HG03064 (cell line): Measurements from ENCODE around the gene GALNT14.

Source experiments
- ATAC-seq: cut with Tn5 transposase; IDR thresholded peaks from one replicate; pipeline ENCODE4 v1.9.1; 2021; ENCODE audit warnings: low read depth; ENCODE audit not compliant: unreplicated experiment

GALNT14 gene

GRCh38 chr2:31058096-31059035 lies 79.9 kb downstream of the GALNT14 start:
- ATAC-seq: no peak

DNA sequence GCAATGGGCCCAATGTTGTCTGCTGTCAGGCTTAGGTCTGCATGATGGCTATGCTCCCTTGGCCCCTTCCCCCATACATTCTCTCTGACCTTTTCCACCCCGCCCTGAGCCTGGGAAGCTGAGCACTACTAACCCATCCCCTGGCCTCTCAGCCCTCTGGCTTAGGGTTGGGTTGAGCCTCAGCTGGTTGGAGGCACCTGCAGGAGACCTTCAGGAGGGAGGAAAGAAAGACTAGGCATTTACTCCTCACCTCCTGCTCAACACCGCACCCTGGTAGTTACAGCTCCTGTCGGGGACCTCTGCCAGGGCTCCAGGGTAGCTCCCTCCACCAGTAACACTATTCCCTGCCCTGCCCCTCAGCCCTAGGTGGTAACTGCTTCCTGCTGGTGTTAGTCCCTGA lies 80.5 kb downstream of the GALNT14 start:
- ATAC-seq: no peak

- ATAC-seq: no peak
These were observed 82.3 kb downstream of the GALNT14 start for GRCh38 chr2:31055938-31056337.

- no peak for ATAC-seq
These were observed 83.3 kb downstream of the GALNT14 start for GRCh38 chr2:31054842-31055388.

DNA sequence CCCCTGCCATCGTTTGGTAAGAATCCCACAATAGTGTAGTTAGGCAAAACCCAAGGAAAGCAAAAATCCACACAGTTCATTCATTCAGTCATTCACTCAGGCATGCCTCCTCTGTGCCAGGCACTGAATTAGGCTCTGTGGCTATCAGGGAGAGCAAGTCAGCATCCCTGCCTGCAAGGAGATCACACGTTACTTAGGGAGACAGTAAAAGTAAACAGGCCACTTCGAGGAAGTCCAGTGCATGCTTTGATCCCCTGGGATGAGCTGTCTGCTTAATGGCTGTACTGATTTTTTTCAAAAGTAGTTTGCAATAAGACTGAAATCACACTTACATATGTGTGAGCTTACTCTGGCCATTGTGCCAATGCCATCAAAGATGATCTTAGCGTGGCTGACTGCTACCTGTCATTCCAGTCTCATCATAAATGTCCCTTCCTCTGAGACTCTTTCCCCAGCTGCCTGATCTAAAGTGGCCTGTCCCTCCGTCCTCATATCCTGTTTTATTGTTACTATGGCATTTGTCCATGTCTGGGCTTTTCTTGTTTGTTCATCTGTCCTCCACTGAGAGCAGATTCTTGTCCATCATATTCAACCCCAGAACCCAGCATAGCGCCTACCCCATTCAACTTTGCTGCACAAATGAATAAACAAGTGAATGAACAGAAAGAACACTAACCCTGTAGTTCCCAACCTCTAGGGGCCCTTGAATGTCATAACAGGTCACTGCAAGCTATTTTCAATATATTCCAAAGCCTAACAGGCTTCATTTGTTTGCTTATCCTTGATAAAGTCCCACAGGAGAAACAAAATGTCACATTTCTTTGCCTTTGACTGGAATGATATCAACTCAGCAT lies 84.1 kb downstream of the GALNT14 start:
- ATAC-seq: no peak

DNA sequence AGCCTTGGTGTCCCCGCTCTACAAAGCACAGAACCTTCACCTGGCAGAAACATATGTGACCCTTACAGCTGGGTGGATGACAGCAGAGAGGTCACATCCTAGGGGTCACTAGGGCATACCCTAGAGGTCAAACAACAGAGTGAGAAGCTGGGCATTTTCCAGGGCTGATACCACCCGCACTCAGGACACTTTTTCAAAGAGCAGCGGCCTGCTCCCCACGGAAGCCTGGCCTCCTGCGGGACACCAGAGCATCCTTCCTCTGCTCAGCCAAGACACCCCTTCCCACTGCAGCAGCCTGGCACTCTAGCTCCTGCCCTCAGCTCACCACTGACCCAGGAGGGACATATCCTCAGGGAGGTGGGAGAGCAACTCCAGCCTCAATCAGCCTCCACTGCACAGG lies 86.0 kb downstream of the GALNT14 start:
- ATAC-seq: no peak

DNA sequence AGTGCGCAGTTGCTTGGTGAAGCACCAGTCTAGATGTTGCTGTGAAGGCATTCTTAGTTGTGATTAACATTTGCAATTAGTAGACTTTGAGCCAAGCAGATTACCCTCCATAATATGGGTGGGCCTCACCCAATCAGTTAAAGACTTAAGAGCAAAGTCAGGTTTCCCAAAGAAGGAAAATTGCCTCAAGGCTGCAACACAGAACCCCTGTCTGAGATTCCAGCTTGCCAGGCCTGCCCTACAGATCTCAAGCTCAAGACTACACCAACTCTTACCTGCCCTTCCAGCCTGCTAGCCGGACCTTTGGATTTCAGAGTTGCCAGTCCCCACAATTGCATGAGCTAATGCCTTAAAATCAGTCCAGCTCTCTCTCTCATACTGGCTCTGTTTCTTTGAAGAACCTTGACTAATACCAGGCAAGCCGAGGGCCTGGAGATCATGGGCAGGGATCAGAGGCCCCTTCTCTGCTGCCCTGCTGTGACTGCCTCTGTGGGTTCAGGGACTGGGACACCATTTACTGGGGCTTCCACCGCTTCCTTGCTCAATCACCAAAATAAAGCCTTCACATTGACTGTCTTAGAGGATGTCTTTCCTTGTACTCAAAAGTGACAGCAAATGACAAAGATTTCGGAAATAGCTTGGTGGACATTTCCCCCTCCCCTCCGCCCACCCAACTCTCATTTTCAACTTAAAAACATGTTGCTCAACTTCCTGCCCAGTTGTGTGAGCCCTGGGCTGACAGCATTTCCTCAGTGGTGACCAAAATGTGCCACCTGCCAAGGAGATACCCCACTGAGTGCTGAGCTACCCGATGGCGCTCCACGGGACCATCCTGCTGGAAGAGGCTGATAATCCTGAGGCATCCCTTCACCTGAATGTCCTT lies 86.7 kb downstream of the GALNT14 start:
- no peak for ATAC-seq

- no peak for ATAC-seq
These were observed 88.2 kb downstream of the GALNT14 start for GRCh38 chr2:31049916-31050588.

- no peak for ATAC-seq
These were observed 89.0 kb downstream of the GALNT14 start for GRCh38 chr2:31049264-31049663.

- no peak for ATAC-seq
These were observed 90.6 kb downstream of the GALNT14 start for GRCh38 chr2:31047599-31047998.

DNA sequence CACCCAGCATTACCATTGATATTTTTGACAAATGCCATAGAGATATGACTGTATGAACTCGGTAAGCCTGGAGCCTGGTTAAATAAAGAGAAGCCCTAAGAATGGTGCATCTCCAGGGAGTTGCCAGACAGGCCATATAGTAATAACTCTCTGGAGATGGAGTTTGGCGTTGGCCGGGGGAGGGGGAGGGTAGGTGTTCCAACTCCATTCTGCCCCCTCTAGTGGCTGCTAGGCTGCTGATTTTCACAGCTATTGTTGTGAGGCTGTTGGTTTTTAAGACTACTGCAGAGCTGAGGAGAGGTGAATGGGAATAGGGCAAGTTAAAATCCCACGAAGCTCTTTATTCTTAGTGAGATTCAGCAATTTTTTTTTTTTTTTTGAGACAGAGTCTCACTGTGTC lies 99.9 kb downstream of the GALNT14 start:
- no peak for ATAC-seq

GRCh38 chr2:31037058-31037457 lies 101.2 kb downstream of the GALNT14 start:
- ATAC-seq: no peak

DNA sequence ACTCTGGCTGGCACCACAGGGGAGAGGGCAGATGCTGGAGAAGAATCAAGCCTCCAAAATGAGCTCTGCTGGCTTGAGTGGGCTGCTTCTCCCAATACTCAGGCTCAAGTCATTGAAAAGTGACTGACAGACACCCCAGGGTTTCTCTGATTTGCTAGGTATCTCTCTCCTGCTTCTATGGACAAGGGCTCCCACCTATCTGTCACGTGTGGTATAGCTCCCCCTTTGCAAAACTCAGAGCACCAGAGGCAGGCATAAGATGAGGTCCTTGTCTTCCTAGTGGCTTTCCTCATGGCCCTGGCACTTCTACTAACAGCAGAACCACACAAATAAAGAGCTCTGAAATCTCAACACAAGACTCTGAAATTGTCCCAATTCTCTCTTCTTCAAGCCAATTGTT lies 105.2 kb downstream of the GALNT14 start:
- no peak for ATAC-seq

- no peak for ATAC-seq
These were observed 105.8 kb downstream of the GALNT14 start for GRCh38 chr2:31032475-31032874.

DNA sequence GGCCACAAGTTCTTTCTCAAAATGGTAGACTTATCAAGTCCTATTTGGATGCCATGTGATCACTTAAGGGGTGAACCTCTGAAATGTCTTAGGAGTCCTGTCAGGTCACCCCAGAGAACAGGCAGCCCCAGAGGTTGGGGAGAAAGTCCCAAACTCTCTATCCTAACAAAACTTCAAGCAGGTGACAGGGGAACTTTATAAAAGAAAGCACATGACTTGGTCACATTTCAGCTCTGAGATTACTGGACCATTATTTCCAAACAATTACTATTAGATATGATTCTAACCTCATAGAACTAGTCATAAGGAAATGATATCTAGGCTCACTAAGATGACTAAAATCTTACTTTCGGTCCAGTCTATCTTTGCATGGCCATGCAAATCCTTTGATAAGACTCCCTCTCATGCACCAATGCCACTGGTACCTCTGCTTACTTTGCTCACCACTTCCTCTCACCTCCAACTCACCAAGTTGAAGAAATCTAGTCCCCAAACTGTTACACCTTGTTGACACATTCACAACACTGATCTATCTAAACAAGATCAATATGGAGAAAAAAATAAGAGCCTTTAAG lies 107.0 kb downstream of the GALNT14 start:
- ATAC-seq: no peak

- ATAC-seq: no peak
These were observed 109.8 kb downstream of the GALNT14 start for GRCh38 chr2:31028417-31028816.

- no peak for ATAC-seq
These were observed 110.7 kb downstream of the GALNT14 start for GRCh38 chr2:31027549-31027948.

- no peak for ATAC-seq
These were observed 114.7 kb downstream of the GALNT14 start for GRCh38 chr2:31023541-31023940.

DNA sequence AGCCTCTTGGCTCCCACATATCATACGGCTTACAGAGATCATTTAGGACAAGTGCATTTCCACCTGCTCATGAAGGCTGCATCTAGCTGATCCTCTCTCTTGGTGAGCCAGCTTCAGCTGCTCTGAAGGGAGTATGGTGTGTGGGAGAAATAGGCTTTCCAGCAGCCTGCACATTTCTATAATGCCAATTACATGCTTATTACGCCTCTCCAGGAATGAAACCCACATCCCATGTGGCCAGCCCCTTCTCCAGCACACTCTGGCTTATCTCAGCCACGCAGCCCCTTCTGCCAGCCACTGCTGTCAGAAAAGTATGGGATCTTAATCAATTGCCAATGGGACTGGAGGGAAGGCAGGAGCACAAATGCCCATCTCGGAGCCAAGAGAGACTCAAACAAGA lies 117.5 kb downstream of the GALNT14 start:
- ATAC-seq: no peak
